Neutrophil (primary cell): ENCODE results near the gene PEX3.
"Not testable (repeated sequence)": the region's sequence is repeated elsewhere in the genome, so short reads cannot be mapped to it uniquely, and the experiment has no call there.

Experiments used
- H3K27ac ChIP-seq: fragments of 200-600 bp; sonication (generic); 2 replicates; pipeline ENCODE4 v1.5.1; 2016; ENCODE audit warnings: mild to moderate bottlenecking, moderate library complexity
- H3K27me3 ChIP-seq: fragments of 200-600 bp; sonication (generic); 2 replicates; pipeline ENCODE4 v1.6.0; 2016; ENCODE audit warnings: mild to moderate bottlenecking
- H3K36me3 ChIP-seq: fragments of 200-600 bp; sonication (generic); 2 replicates; pipeline ENCODE4 v1.5.1; 2017
- H3K4me1 ChIP-seq, 2 experiments: fragments of 200-600 bp in 1 of 2; sonication (generic) in 1 of 2; 1 replicate in 1 of 2; 2 replicates in 1 of 2; pipeline versions ENCODE4 v1.5.1 to v1.6.1; 2013 to 2016; ENCODE audit warnings: low read depth in 1 of 2, low read length in 1 of 2, mild to moderate bottlenecking in 1 of 2, moderate library complexity in 1 of 2; ENCODE audit not compliant: control insufficient read depth in 1 of 2, insufficient read depth in 1 of 2
- H3K4me3 ChIP-seq, 2 experiments: fragments of 200-600 bp in 1 of 2; sonication (generic) in 1 of 2; 1 replicate in 1 of 2; 2 replicates in 1 of 2; pipeline ENCODE4 v1.5.1; 2013 to 2016; ENCODE audit warnings: low read depth in 1 of 2, low read length in 1 of 2, mild to moderate bottlenecking in 1 of 2, moderate library complexity in 1 of 2
- H3K9me3 ChIP-seq: fragments of 200-600 bp; sonication (generic); 2 replicates; pipeline ENCODE4 v1.5.1; 2016
- CTCF ChIP-seq: fragments of 200-600 bp; sonication (generic); IDR thresholded peaks from 2 replicates; pipeline ENCODE4 v1.5.1; 2016; ENCODE audit warnings: antibody characterized with exemption

The PEX3 gene

DNA sequence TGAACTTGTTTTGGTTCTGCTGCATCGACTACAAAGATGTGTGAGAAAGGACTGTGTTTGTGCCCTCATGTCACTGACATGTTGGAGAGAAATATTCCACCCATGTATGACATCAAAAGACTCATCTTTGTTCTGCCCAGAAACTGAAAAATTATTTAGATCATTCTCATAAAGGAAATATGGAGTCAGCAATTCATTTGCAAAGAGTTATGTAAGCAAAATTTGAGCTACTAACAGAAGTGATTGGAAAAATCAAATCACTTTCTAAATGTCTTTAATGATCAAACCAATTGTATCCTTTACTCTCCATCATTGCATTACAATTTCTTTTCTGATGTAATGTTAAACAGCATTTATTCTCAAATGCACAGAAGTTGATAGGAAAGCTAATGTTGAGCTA, 19.4 kb upstream of the PEX3 start:
- Histone ChIP-seq H3K27ac (no peak overlapping the region), H3K27me3 (no peaks in the 10 kb centered on the region), H3K9me3 (no peaks in the 10 kb centered on the region), H3K4me3 (no peak overlapping the region), H3K4me1 (no peaks in the 10 kb centered on the region), H3K36me3 (no peaks in the 10 kb centered on the region)
- TF ChIP-seq CTCF, result no peak

GRCh38 chr6:143432588-143432987, 18.0 kb upstream of the PEX3 start:
- H3K4me3 ChIP-seq, result no peak overlapping the region
- no peak overlapping the region for H3K27ac ChIP-seq
- H3K4me1 ChIP-seq, result no peaks in the 10 kb centered on the region
- no peaks in the 10 kb centered on the region for H3K9me3 ChIP-seq
- no peaks in the 10 kb centered on the region for H3K27me3 ChIP-seq
- no peaks in the 10 kb centered on the region for H3K36me3 ChIP-seq
- no peak for TF ChIP-seq CTCF

DNA sequence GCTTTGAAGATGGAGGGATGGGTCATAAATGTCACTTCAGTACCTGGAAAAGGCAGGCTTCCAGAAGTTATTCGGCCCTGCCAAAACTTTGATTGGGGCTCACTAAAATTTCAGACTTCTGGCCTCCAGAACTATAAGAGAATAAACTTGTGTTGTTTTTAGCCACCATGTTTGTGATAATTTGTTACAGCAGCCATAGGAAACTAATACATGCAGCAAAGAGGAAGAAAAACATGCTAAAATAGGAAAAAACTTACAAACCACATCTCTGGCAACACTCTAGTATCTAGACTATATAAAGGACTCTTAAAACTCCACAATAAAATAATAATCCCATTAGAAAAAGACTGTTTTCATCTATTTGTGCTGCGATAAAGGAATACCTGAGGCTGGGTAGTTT, 9.6 kb upstream of the PEX3 start:
- Histone ChIP-seq H3K4me3 (no peak overlapping the region), H3K27ac (no peak overlapping the region), H3K27me3 (no peaks in the 10 kb centered on the region), H3K36me3 (no peaks in the 10 kb centered on the region), H3K9me3 (no peaks in the 10 kb centered on the region), H3K4me1 (no peaks in the 10 kb centered on the region)
- no peak for TF ChIP-seq CTCF

DNA sequence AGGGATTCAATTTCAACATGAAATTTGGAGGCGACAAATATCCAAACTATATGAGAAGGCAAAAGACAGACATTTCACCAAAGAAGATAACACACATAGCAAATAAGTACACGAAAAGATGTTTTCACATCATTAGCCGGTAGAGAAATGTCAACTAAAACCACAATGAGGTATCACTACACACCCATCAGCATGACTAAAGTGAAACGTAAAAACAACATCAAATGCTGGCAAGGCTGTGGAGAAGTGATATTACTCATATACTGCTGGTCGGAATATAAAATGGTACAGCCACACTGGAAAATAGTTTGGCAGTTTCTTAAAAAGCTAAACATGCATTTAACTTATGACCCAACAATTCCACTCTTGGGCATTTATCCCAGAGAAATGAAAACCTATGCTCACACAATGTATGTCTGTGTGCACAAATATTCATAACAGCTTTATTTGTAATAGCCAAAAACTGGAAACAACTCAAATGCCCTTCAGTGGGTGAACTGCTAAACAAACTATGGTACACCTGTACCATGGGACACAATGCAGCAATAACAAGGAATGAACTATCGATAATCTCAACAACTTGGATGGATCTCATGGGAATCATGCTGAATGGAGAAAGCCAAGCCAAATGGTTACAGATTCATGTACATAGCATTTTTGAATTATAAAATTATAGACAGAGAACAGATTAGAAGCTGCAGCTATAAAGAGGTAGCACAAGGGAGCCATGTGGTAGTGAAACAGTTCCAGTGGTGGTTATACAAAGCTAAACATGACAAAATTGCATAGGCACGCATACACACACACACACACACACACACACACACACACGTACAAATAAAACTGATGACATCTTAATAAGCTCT, 8.7 kb upstream of the PEX3 start:
- H3K27me3 ChIP-seq, result no peaks in the 10 kb centered on the region
- H3K9me3 ChIP-seq, result no peaks in the 10 kb centered on the region
- H3K4me1 ChIP-seq, result no peaks in the 10 kb centered on the region
- no peak overlapping the region for H3K27ac ChIP-seq
- no peaks in the 10 kb centered on the region for H3K36me3 ChIP-seq
- no peak overlapping the region for H3K4me3 ChIP-seq
- no peak for TF ChIP-seq CTCF

- no peak for TF ChIP-seq CTCF
- no peak overlapping the region for H3K4me3 ChIP-seq
- H3K4me1 ChIP-seq, result no peaks in the 10 kb centered on the region
- H3K9me3 ChIP-seq, result no peaks in the 10 kb centered on the region
- H3K36me3 ChIP-seq, result no peaks in the 10 kb centered on the region
- H3K27ac ChIP-seq, result no peak overlapping the region
- H3K27me3 ChIP-seq, result no peaks in the 10 kb centered on the region
Observed at GRCh38 chr6:143443096-143443495, 7.5 kb upstream of the PEX3 start.

DNA sequence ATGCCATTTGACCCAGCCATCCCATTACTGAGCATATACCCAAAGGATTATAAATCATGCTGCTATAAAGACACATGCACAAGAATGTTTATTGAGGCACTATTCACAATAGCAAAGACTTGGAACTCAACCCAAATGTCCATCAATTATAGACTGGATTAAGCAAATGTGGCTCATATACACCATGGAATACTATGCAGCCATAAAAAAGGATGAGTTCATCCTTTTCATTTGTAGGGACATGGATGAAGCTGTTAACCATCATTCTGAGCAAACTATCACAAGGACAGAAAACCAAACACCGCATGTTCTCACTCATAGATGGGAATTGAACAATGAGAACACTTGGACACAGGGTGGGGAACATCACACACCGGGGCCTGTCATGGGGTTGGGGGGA, 2.7 kb upstream of the PEX3 start:
- H3K4me3 ChIP-seq, H3K27me3 ChIP-seq, H3K27ac ChIP-seq, H3K9me3 ChIP-seq, H3K36me3 ChIP-seq: not testable (repeated sequence)
- peaks cover 16 to 21% of the 10 kb centered on the region in 2 experiments for H3K4me1 ChIP-seq
